ENCODE measurements around the gene TP53I13.
A peak's percentile ranks its signal among the peaks of the same experiment; 100 is the strongest.

Gene TP53I13

GRCh38 chr17:29588562-29589411 is 20.3 kb downstream of the TP53I13 start (continued):
- no peak for TF ChIP-seq ZNF449 (tag by site-specific recombination; IDR thresholded peaks at IDR 0.05)
- TF ChIP-seq MEIS1 (CRISPR knock-in tag; IDR thresholded peaks at IDR 0.05; ENCODE audit: borderline replicate concordance): no peak
- peak; percentile 94 for TF ChIP-seq GLIS1 (tag by site-specific recombination; IDR thresholded peaks at IDR 0.05)
- TF ChIP-seq FEZF1 (tag by site-specific recombination; IDR thresholded peaks at IDR 0.05): no peak
- no peak for TF ChIP-seq RBAK (tag by site-specific recombination; IDR thresholded peaks at IDR 0.05)
- TF ChIP-seq ZNF426 (tag by site-specific recombination; IDR thresholded peaks at IDR 0.05): no peak
- no peak for TF ChIP-seq ZSCAN4 (tag by site-specific recombination; IDR thresholded peaks at IDR 0.05)
- TF ChIP-seq ZBTB7A (tag by site-specific recombination; IDR thresholded peaks at IDR 0.05; ENCODE audit: low read depth): no peak
- no peak for TF ChIP-seq ZNF24 (tag by site-specific recombination; IDR thresholded peaks at IDR 0.05)
- TF ChIP-seq ZNF701 (tag by site-specific recombination; IDR thresholded peaks at IDR 0.05): no peak
- no peak for TF ChIP-seq ZNF169 (tag by site-specific recombination; IDR thresholded peaks at IDR 0.05)
- TF ChIP-seq ZXDB (tag by site-specific recombination; IDR thresholded peaks at IDR 0.05): no peak
- no peak for TF ChIP-seq ZSCAN16 (tag by site-specific recombination; IDR thresholded peaks at IDR 0.05)
- TF ChIP-seq ZNF280C (tag by site-specific recombination; IDR thresholded peaks at IDR 0.05): no peak
- TF ChIP-seq ZNF362 (tag by site-specific recombination; IDR thresholded peaks at IDR 0.05): no peak
- TF ChIP-seq SCRT2 (tag by site-specific recombination; IDR thresholded peaks at IDR 0.05): no peak
- TF ChIP-seq ZNF558 (tag by site-specific recombination; IDR thresholded peaks at IDR 0.05): no peak
- TF ChIP-seq TCF7L2 (IDR thresholded peaks at IDR 0.05; ENCODE audit: borderline replicate concordance, low read depth, low read length): no peak
- no peak for TF ChIP-seq ZFP41 (tag by site-specific recombination; IDR thresholded peaks at IDR 0.05; ENCODE audit: borderline replicate concordance)
- TF ChIP-seq ZNF148 (tag by site-specific recombination; IDR thresholded peaks at IDR 0.05; ENCODE audit: borderline replicate concordance): no peak
- TF ChIP-seq ZBTB44 (tag by site-specific recombination; IDR thresholded peaks at IDR 0.05): no peak
- no peak for TF ChIP-seq PRDM10 (tag by site-specific recombination; IDR thresholded peaks at IDR 0.05)
- TF ChIP-seq ZNF324 (tag by site-specific recombination; IDR thresholded peaks at IDR 0.05): no peak
- TF ChIP-seq GLI4 (tag by site-specific recombination; IDR thresholded peaks at IDR 0.05): peak; percentile 49; the same call in 1 of the 2 replicates
- no peak for TF ChIP-seq GFI1B (tag by site-specific recombination; IDR thresholded peaks at IDR 0.05)

Data from HEK293 (cell line).